HG03558 (cell line): ENCODE data around the gene UBL7.

Experiments used
- ATAC-seq: cut with Tn5 transposase; IDR thresholded peaks from one replicate; pipeline ENCODE4 v1.9.1; 2021; ENCODE audit warnings: moderate number of reproducible peaks; ENCODE audit not compliant: unreplicated experiment; ENCODE audit errors: extremely low read depth

The UBL7 gene

GRCh38 chr15:74397239-74398068 is 63.5 kb downstream of the UBL7 start:
- no peak for ATAC-seq

GRCh38 chr15:74396445-74397238 is 64.3 kb downstream of the UBL7 start:
- no peak for ATAC-seq

GRCh38 chr15:74396146-74396438 is 64.9 kb downstream of the UBL7 start:
- no peak for ATAC-seq
